Retinal pigment epithelial cell (primary cell): ENCODE data around the gene DCAF8L2.

Experiments used
- DNase-seq: peaks from one replicate; pipeline ENCODE4 v3.0.0-alpha.2; 2010; ENCODE audit warnings: low read depth
- H3K4me3 ChIP-seq: 2 replicates; pipeline ENCODE4 v1.5.1; 2011; ENCODE audit warnings: mild to moderate bottlenecking, low read length, control low read depth, moderate library complexity
- CTCF ChIP-seq: conservative IDR thresholded peaks from 2 replicates; pipeline ENCODE4 v1.5.1; 2011; ENCODE audit warnings: low read depth, low read length, control low read depth, inconsistent platforms

Gene DCAF8L2

DNA sequence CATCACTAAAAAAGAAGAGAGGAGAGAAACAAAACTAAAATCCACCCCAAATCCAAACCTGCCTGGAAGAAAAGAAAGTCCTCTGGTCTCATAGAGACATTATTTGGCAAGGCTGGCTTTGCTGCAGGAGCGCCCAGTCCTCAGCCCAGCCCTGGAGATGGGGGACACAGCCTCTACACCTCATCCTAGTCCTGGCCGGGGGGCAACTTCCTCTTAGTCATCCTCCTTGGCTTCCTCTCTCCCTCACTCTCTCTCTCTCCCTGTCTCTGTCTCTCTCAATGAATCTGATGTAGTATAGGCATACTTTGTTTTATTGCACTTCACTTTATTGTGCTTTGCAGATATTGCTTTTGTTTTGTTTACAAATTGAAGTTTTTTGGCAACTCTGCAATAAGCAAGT is 161.8 kb downstream of the DCAF8L2 start:
- no peak for TF ChIP-seq CTCF
- DNase-seq: no peak

GRCh38 chrX:27765718-27766117 is 175.6 kb downstream of the DCAF8L2 start:
- TF ChIP-seq CTCF: no peak
- no peak for DNase-seq
- H3K4me3 ChIP-seq: no peak overlapping the region

More for the DNA sequence above, 161.8 kb downstream of the DCAF8L2 start:
- no peak overlapping the region for H3K4me3 ChIP-seq

DNA sequence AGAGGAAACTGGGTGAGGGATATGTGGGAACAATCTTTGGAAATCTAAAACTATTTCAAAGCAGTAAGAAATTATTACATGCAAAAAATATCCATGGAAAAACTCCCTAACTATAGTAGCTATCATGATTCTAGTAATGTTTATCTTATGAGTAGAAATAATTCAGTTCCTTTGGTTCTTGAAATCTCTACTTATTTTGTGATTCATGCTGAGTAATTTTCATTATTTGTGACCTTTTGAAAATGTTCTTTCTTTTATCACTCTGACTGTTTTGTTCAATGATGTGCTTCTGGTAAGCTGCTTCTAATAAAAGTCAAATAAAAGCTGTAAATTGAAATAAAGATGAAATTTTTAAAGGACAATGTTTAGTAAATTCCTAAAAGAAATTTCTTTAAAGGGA is 177.2 kb downstream of the DCAF8L2 start:
- DNase-seq: no peak
- H3K4me3 ChIP-seq: no peak overlapping the region
- TF ChIP-seq CTCF: no peak

DNA sequence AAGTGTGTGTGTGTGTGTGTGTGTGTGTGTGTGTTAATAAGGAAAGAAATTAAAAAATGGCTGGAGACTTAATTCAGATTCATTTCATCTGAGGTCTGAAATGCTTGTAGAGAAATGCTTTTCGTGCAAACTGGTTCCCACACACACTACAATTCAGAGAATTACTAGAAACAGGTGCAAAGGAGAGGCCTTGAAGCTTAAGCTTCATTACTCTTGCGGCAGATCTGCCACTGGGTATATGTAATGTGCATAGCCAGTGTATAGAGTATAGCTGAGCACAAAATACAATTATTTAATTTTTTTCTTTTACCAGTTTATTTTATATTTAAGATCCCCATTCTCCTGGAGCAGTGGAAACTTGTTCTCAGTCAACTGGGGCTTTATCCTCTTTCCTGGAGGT is 185.8 kb downstream of the DCAF8L2 start:
- DNase-seq: no peak
- TF ChIP-seq CTCF: no peak
- H3K4me3 ChIP-seq: no peak overlapping the region

- no peak for TF ChIP-seq CTCF
- no peak overlapping the region for H3K4me3 ChIP-seq
- no peak for DNase-seq
Observed at GRCh38 chrX:27796640-27797257, 206.6 kb downstream of the DCAF8L2 start.

DNA sequence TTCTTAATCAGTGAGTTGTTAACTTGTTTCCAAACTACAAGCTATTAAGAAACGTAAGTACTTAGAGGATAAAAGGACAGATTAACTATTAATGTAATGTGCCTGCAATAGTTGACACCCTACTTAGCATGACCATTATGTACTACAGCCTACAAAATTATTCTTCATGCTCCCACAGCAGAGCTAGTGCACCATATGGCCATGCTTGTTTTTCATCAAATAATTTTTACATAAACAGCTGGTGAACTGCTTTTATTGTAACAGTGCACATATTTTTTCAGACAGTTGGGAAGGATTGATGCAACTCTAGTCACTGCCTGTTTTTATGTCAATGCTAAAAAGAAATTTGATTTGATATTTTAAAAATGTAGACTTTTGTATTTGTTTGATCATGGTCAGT is 207.4 kb downstream of the DCAF8L2 start:
- H3K4me3 ChIP-seq: no peak overlapping the region
- no peak for TF ChIP-seq CTCF
- DNase-seq: no peak
